HCT116 (cell line): ENCODE results near the gene CTNNA2. TPM values are rescaled to one million over a fixed set of nuclear protein-coding genes. Genes with fewer than 3 reads are reported as not detected.

Experiments used
- ATAC-seq: fragments of 200-7000 bp; cut with Tn5 transposase; 2 replicates; pipeline ENCODE4 v1.9.1; 2020; ENCODE audit warnings: mild to moderate bottlenecking, moderate library complexity
- BruUV-seq: library from RNA; stranded (reverse); fragments of 400-500 nt; replicated peaks from 2 replicates; lab custom pipeline; 2021; lab: Mats Ljungman, UMichigan
- CTCF ChIA-PET: fragments of 300-600 bp; sonication (Branson Sonifier 250); formaldehyde crosslinking; loops from one replicate; lab custom pipeline; 2021; ENCODE audit warnings: antibody characterized with exemption; lab: Charles Lee
- POLR2A ChIA-PET: fragments of 300-600, 350-600 bp; sonication (Branson Sonifier 250); formaldehyde crosslinking; loops from one replicate; lab custom pipeline; 2021; ENCODE audit warnings: antibody characterized with exemption; lab: Charles Lee
- RAD21 ChIA-PET, 2 experiments: fragments of 300-600 bp; sonication (Branson Sonifier 250); formaldehyde crosslinking; loops; one replicate each; lab custom pipeline; 2023; ENCODE audit warnings: low total read pairs in 2 of 2; ENCODE audit not compliant: uncharacterized antibody in 2 of 2, unreplicated experiment in 2 of 2, low non-redundant PET in 1 of 2; lab: Charles Lee
- DNase-seq: peaks from one replicate; pipeline ENCODE4 v3.0.0-alpha.2; 2010; ENCODE audit warnings: low read depth, low spot score
- H2AFZ ChIP-seq: fragments of 200-600 bp; shearing (Covaris generic), sonication (generic); 2 replicates; pipeline ENCODE4 v1.6.1; 2017; ENCODE audit warnings: low read depth, mixed run types, mixed read lengths, antibody characterized with exemption, low read length; ENCODE audit not compliant: poor library complexity, severe bottlenecking
- H3K27ac ChIP-seq: 2 replicates; pipeline ENCODE4 v1.5.1; 2012; ENCODE audit warnings: low read depth, low read length
- H3K27me3 ChIP-seq: fragments of 200-600 bp; sonication (generic); 2 replicates; pipeline ENCODE4 v1.6.1; 2016; ENCODE audit warnings: mixed run types, low read length, mixed read lengths; ENCODE audit not compliant: insufficient read depth
- H3K36me3 ChIP-seq, 2 experiments: fragments of 200-500 bp in 1 of 2; fragments of 200-600 bp in 1 of 2; sonication (Bioruptor generic) in 1 of 2; sonication (generic) in 1 of 2; 2 replicates each; pipeline versions ENCODE4 v1.5.1 to v1.6.1; 2014 to 2016; ENCODE audit warnings: low read length in 2 of 2, inconsistent platforms in 1 of 2, mixed read lengths in 1 of 2, mixed run types in 1 of 2; ENCODE audit not compliant: insufficient read depth in 2 of 2, control insufficient read depth in 1 of 2
- H3K4me1 ChIP-seq, 2 experiments: fragments of 200-600 bp in 1 of 2; sonication (generic) in 1 of 2; 2 replicates each; pipeline versions ENCODE4 v1.5.1 to v1.6.1; 2012 to 2017; ENCODE audit warnings: low read length in 2 of 2, inconsistent platforms in 1 of 2, mild to moderate bottlenecking in 1 of 2, mixed read lengths in 1 of 2, mixed run types in 1 of 2, moderate library complexity in 1 of 2; ENCODE audit not compliant: insufficient read depth in 2 of 2, control insufficient read depth in 1 of 2
- H3K4me2 ChIP-seq: fragments of 200-600 bp; sonication (generic); 2 replicates; pipeline ENCODE4 v1.6.1; 2017; ENCODE audit warnings: mixed run types, low read length, mixed read lengths
- H3K4me3 ChIP-seq, 2 experiments: fragments of 200-600 bp in 1 of 2; sonication (generic) in 1 of 2; replicated peaks in 1 of 2; 2 replicates each; pipeline ENCODE4 v1.5.1; 2011 to 2016; ENCODE audit warnings: low read length in 2 of 2, control low read depth in 1 of 2, low read depth in 1 of 2, mild to moderate bottlenecking in 1 of 2, mixed read lengths in 1 of 2, mixed run types in 1 of 2
- H3K79me2 ChIP-seq: fragments of 200-600 bp; sonication (generic); 2 replicates; pipeline ENCODE4 v1.6.1; 2017; ENCODE audit warnings: mild to moderate bottlenecking, mixed run types, low read length, moderate library complexity, mixed read lengths; ENCODE audit not compliant: insufficient read depth
- H3K9ac ChIP-seq: fragments of 200-600 bp; sonication (generic); 2 replicates; pipeline ENCODE4 v1.6.1; 2016; ENCODE audit warnings: low read length, mixed read lengths
- H3K9me2 ChIP-seq: fragments of 200-600 bp; sonication (generic), shearing (Covaris generic); 2 replicates; pipeline ENCODE4 v1.6.1; 2017; ENCODE audit warnings: mixed run types, mild to moderate bottlenecking, moderate library complexity; ENCODE audit not compliant: insufficient read depth
- H3K9me3 ChIP-seq, 2 experiments: fragments of 200-500 bp in 1 of 2; fragments of 200-600 bp in 1 of 2; sonication (Bioruptor generic) in 1 of 2; sonication (generic) in 1 of 2; 2 replicates each; pipeline ENCODE4 v1.6.1; 2014 to 2017; ENCODE audit warnings: low read length in 2 of 2, mixed read lengths in 2 of 2, inconsistent platforms in 1 of 2, low read depth in 1 of 2, mild to moderate bottlenecking in 1 of 2, mixed run types in 1 of 2, moderate library complexity in 1 of 2; ENCODE audit not compliant: control insufficient read depth in 1 of 2, insufficient read depth in 1 of 2
- H4K20me1 ChIP-seq: fragments of 200-600 bp; sonication (generic), shearing (Covaris generic); 2 replicates; pipeline ENCODE4 v1.6.1; 2017; ENCODE audit warnings: mixed run types, mild to moderate bottlenecking, moderate library complexity; ENCODE audit not compliant: insufficient read depth
- CBX3 ChIP-seq: IDR thresholded peaks from 2 replicates; pipeline ENCODE4 v1.6.1; 2012; ENCODE audit warnings: low read depth
- EGR1 ChIP-seq: IDR thresholded peaks from 2 replicates; pipeline ENCODE4 v1.6.1; 2012; ENCODE audit warnings: low read depth
- ELF1 ChIP-seq: IDR thresholded peaks from 2 replicates; pipeline ENCODE4 v1.6.1; 2012; ENCODE audit warnings: low read depth, borderline replicate concordance
- EZH2 ChIP-seq: fragments of 200-600 bp; sonication (generic); IDR thresholded peaks from 2 replicates; pipeline ENCODE4 v1.6.1; 2017; ENCODE audit warnings: antibody characterized with exemption, mixed run types
- EZH2phosphoT487 ChIP-seq: fragments of 200-600 bp; IDR thresholded peaks from 2 replicates; pipeline ENCODE4 v1.6.1; 2018; ENCODE audit warnings: antibody characterized with exemption, borderline replicate concordance
- FOSL1 ChIP-seq: IDR thresholded peaks from 2 replicates; pipeline ENCODE4 v1.6.1; 2012; ENCODE audit warnings: low read depth
- JUND ChIP-seq: IDR thresholded peaks from 2 replicates; pipeline ENCODE4 v1.6.1; 2012
- POLR2A ChIP-seq: IDR thresholded peaks from 2 replicates; pipeline ENCODE4 v1.7.0; 2011; ENCODE audit warnings: borderline replicate concordance; ENCODE audit not compliant: insufficient read depth, insufficient read length; ENCODE audit errors: extremely low read depth
- POLR2AphosphoS5 ChIP-seq: IDR thresholded peaks from 2 replicates; pipeline ENCODE4 v1.6.1; 2011; ENCODE audit warnings: mild to moderate bottlenecking, low read depth, low read length, moderate library complexity
- RAD21 ChIP-seq: IDR thresholded peaks from 2 replicates; pipeline ENCODE4 v1.6.1; 2012; ENCODE audit warnings: low read depth, mild to moderate bottlenecking
- SIN3A ChIP-seq: IDR thresholded peaks from 2 replicates; pipeline ENCODE4 v1.6.1; 2012; ENCODE audit warnings: low read depth
- SP1 ChIP-seq: IDR thresholded peaks from 2 replicates; pipeline ENCODE4 v1.6.1; 2012; ENCODE audit warnings: low read depth
- SRF ChIP-seq: IDR thresholded peaks from 2 replicates; pipeline ENCODE4 v1.6.1; 2012; ENCODE audit warnings: low read depth
- TCF7L2 ChIP-seq: IDR thresholded peaks from 2 replicates; pipeline ENCODE4 v1.7.0; 2011; ENCODE audit warnings: borderline replicate concordance, inconsistent platforms; ENCODE audit not compliant: insufficient read depth, insufficient read length; ENCODE audit errors: extremely low read depth
- YY1 ChIP-seq: IDR thresholded peaks from 2 replicates; pipeline ENCODE4 v1.6.1; 2011; ENCODE audit warnings: low read length, low read depth, moderate library complexity, mild to moderate bottlenecking; ENCODE audit not compliant: insufficient replicate concordance; ENCODE audit errors: extremely low read depth
- ZFX ChIP-seq: fragments of 450-650 bp; IDR thresholded peaks from 2 replicates; pipeline ENCODE4 v1.6.1; 2017
- ZNF274 ChIP-seq: fragments of 200-500 bp; sonication (Bioruptor generic); IDR thresholded peaks from 2 replicates; pipeline ENCODE4 v1.6.1; 2014; ENCODE audit warnings: mild to moderate bottlenecking, low read depth, low read length, inconsistent platforms
- intact Hi-C: fragments of 100-400 bp; cut with micrococcal nuclease; formaldehyde crosslinking; loops from 2 replicates; pipeline ENCODE4 v1.10.0; 2022
- total RNA-seq: library from RNA; stranded (reverse); gene quantifications from one replicate; pipeline ENCODE4 v1.2.1, GENCODE V29; 2021; ENCODE audit not compliant: unreplicated experiment
- TF ChIP-seq, protein P1 (sequence below): IDR thresholded peaks from 2 replicates; pipeline ENCODE4 v1.6.1; 2012
- TF ChIP-seq, protein P2 (sequence below): IDR thresholded peaks from 2 replicates; pipeline ENCODE4 v1.6.1; 2012

The CTNNA2 gene
- total RNA-seq, 1 experiment from 2014 or later = not detected

DNA sequence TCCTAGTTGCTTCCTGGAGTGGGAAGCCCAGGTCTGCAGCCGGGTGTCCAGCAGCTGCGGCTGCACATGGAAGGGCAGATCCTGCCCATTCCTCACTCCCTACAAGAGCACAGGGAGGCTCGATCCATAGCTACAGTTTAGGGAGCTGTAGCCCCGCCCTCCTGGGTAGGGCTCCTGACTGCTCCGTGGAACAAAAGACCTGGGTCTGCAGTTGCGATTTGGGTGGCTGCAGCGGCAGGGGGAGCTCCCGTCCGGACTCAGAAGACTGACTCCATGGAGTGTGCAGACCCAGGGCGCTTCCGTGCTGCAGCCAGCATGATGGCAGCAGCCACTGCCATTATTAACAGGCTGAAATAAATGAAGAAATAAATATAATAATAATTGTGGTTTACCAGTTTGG is 157.3 kb downstream of the CTNNA2 start:
- no peak overlapping the region for H3K4me3 ChIP-seq
- H2AFZ ChIP-seq = no peak overlapping the region
- peaks cover 8 to 23% of the 10 kb centered on the region in 2 experiments; a peak in 3 of 4 replicates for H3K9me3 ChIP-seq
- BruUV-seq = no TSS peak
- H4K20me1 ChIP-seq = no peaks in the 10 kb centered on the region
- no peaks in the 10 kb centered on the region for H3K27me3 ChIP-seq
- no peaks in the 10 kb centered on the region for H3K9me2 ChIP-seq
- POLR2A ChIA-PET = no interaction called here
- H3K79me2 ChIP-seq = no peaks in the 10 kb centered on the region
- no peak for ATAC-seq
- DNase-seq = no peak
- intact Hi-C loops = no loop called here
- CTCF ChIA-PET = no interaction called here
- no peak overlapping the region for H3K4me2 ChIP-seq
- H3K4me1 ChIP-seq = no peaks in the 10 kb centered on the region
- RAD21 ChIA-PET = no interaction called here
- H3K36me3 ChIP-seq = no peaks in the 10 kb centered on the region
- no peak overlapping the region for H3K9ac ChIP-seq
- no peak for TF ChIP-seq YY1
- TF ChIP-seq ELF1 = no peak
- no peak for TF ChIP-seq POLR2AphosphoS5
- TF ChIP-seq FOSL1 = no peak
- no peak for TF ChIP-seq CBX3
- TF ChIP-seq, protein P1, sequence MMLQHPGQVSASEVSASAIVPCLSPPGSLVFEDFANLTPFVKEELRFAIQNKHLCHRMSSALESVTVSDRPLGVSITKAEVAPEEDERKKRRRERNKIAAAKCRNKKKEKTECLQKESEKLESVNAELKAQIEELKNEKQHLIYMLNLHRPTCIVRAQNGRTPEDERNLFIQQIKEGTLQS = no peak
- no peak overlapping the region for H3K27ac ChIP-seq

DNA sequence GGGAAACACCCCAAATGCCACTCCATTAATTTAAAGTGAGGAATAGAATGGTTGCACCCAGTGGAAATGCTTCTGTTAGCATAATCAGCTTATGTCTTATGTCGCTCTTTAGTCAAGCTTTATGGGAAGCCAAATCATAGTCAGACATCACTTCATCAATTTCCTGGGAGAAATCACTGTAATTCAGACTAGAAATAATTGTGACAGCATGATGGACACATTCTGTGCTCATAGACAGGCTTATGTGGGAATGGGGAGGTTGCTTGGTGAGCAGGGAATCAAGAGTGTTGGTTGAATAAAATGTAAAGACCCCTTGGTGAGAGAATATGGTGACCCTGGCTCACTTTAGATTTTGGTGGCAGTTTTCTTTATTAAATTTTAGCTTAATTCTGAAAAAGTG is 174.0 kb downstream of the CTNNA2 start:
- H3K4me3 ChIP-seq = no peak overlapping the region
- no peak overlapping the region for H2AFZ ChIP-seq
- H3K27ac ChIP-seq = no peak overlapping the region
- DNase-seq = no peak
- H4K20me1 ChIP-seq = no peaks in the 10 kb centered on the region
- no peak overlapping the region for H3K9ac ChIP-seq
- BruUV-seq = no TSS peak
- no peaks in the 10 kb centered on the region for H3K27me3 ChIP-seq
- POLR2A ChIA-PET = no interaction called here
- ATAC-seq = no peak
- H3K4me2 ChIP-seq = no peak overlapping the region
- no peaks in the 10 kb centered on the region for H3K79me2 ChIP-seq
- RAD21 ChIA-PET = interaction anchor here in 1 of 2 experiments (0.6 kb wide), 1 partner anchor 827 kb away, joined by 3 read pairs; no protein-coding TSS in a partner anchor
- no peaks in the 10 kb centered on the region for H3K4me1 ChIP-seq
- CTCF ChIA-PET = no interaction called here
- peaks cover 8 to 32% of the 10 kb centered on the region in 2 experiments; a peak in 2 of 4 replicates for H3K9me3 ChIP-seq
- intact Hi-C loops = no loop called here
- no peaks in the 10 kb centered on the region for H3K9me2 ChIP-seq
- no peaks in the 10 kb centered on the region for H3K36me3 ChIP-seq
- TF ChIP-seq SIN3A = no peak
- TF ChIP-seq, protein P1 = no peak
- TF ChIP-seq EZH2 = no peak
- TF ChIP-seq CBX3 = no peak
- TF ChIP-seq TCF7L2 = no peak
- TF ChIP-seq FOSL1 = no peak
- TF ChIP-seq ZNF274 = no peak
- no peak for TF ChIP-seq SRF
- no peak for TF ChIP-seq EZH2phosphoT487
- no peak for TF ChIP-seq ZFX
- no peak for TF ChIP-seq EGR1
- no peak for TF ChIP-seq ELF1
- no peak for TF ChIP-seq SP1
- no peak for TF ChIP-seq POLR2A
- TF ChIP-seq RAD21 = no peak
- no peak for TF ChIP-seq JUND
- no peak for TF ChIP-seq YY1
- TF ChIP-seq, protein P2, sequence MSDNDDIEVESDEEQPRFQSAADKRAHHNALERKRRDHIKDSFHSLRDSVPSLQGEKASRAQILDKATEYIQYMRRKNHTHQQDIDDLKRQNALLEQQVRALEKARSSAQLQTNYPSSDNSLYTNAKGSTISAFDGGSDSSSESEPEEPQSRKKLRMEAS = no peak
